Body of pancreas (tissue), 4 donors: ENCODE measurements around the gene THSD4. TPM values are rescaled to one million over a fixed set of nuclear protein-coding genes. Genes with fewer than 3 reads are reported as not detected.

Experiments used
- ATAC-seq: fragments of 150-250 bp; one replicate; pipeline ENCODE4 v1.9.1; 2016
- DNase-seq, 4 donors: peaks; one replicate each; pipeline ENCODE4 v3.0.0-alpha.2; 2019
- H3K27ac ChIP-seq, 4 donors: fragments of 200-600 bp; sonication (generic); 1 replicate in 3 of 4; 2 replicates in 1 of 4; pipeline versions ENCODE4 v1.5.1 to v1.6.1; 2016 to 2019; ENCODE audit warnings: mild to moderate bottlenecking in 1 of 4, mixed read lengths in 1 of 4, moderate library complexity in 1 of 4
- H3K27me3 ChIP-seq, 2 donors: fragments of 200-600 bp; sonication (generic); one replicate each; pipeline ENCODE4 v1.6.0; 2016; ENCODE audit warnings: mild to moderate bottlenecking in 1 of 2
- H3K36me3 ChIP-seq, 2 donors: fragments of 200-600 bp; sonication (generic); replicated peaks in 1 of 2; 2 replicates each; pipeline ENCODE4 v1.5.1; 2016; ENCODE audit warnings: low read depth in 2 of 2; ENCODE audit not compliant: insufficient read depth in 1 of 2
- H3K4me1 ChIP-seq: fragments of 200-600 bp; sonication (generic); one replicate; pipeline ENCODE4 v1.6.0; 2016
- H3K4me3 ChIP-seq, 2 donors: fragments of 200-600 bp; sonication (generic); 1 replicate in 1 of 2; 2 replicates in 1 of 2; pipeline ENCODE4 v1.5.1; 2016 to 2019
- H3K9me3 ChIP-seq, 3 donors: fragments of 200-600 bp; sonication (generic); 1 replicate in 2 of 3; 2 replicates in 1 of 3; pipeline ENCODE4 v1.5.1; 2016
- POLR2A ChIP-seq, 3 donors: fragments of 450-650 bp; IDR thresholded peaks; one replicate each; pipeline ENCODE4 v1.6.1; 2016; ENCODE audit warnings: antibody characterized with exemption in 3 of 3, mild to moderate bottlenecking in 2 of 3
- WGBS, 2 donors: methylation state at CpG; one replicate each; pipeline ENCODE4 v1.1.5; 2017; 5-methylcytosine and 5-hydroxymethylcytosine counted together
- intact Hi-C: fragments of 100-400 bp; cut with DNase I; formaldehyde crosslinking; loops from one replicate; pipeline ENCODE4 v1.15.1; 2023
- total RNA-seq, 2 donors: library from RNA; depleted of rRNA; stranded (reverse); fragments of >200 nt; gene quantifications; one replicate each; pipeline ENCODE4 v1.1.0, GENCODE V29; 2016
- TF ChIP-seq, protein P1 (sequence below), 7 experiments: fragments of 450-650 bp in 4 of 7; fragments of 200-600 bp in 3 of 7; sonication (generic) in 3 of 7; IDR thresholded peaks; one replicate each; pipeline ENCODE4 v1.5.1; 2016 to 2019; ENCODE audit warnings: antibody characterized with exemption in 7 of 7

THSD4 gene
- total RNA-seq, 2 donors from 2014 or later, result 12.9 to 16.1 TPM

DNA sequence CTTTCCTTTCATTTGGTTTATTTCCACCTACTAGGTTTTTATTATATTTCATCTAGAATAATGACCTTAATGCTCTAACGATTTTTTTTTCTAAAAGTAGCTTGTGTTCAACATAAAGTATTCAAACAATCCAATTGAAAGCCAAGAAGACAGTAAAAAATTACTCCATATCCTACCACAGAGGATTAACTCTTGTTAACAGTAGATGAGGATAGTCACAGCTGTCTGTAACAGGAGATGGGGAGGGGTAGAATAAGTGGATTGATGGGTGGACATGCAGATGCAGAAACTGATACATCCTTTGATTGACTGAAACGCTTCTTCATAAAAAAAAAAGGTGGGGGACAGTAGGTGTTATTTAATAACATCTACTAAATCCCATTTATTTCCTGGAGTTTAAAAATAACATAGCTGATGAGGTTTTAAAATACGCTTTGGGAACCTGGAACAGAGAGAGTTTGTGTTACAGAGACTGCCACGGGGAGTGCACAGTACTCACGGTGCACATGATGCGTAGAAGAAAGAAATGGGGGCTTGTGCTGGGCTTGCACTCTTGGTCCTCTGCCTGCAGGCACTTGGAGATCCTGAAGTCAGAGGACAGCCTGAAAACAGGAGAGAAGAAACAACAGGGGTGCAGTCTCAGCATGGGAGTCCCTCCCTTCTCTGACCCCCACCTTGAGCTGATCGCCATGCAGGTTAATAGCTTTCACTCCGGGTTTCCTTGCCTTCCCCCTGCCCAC is 226.7 kb downstream of the THSD4 start:
- peaks cover 0 to 1% of the 10 kb centered on the region in 2 donors for H3K27me3 ChIP-seq
- no peaks in the 10 kb centered on the region for H3K36me3 ChIP-seq
- no peaks in the 10 kb centered on the region for H3K4me1 ChIP-seq
- whole genome bisulfite sequencing, 2 donors, result 62% methylated on average over 8 of the region's 8 CpGs
- no peaks in the 10 kb centered on the region for H3K9me3 ChIP-seq
- ATAC-seq (no peak), DNase-seq (no peak)
- TF ChIP-seq, protein P1, sequence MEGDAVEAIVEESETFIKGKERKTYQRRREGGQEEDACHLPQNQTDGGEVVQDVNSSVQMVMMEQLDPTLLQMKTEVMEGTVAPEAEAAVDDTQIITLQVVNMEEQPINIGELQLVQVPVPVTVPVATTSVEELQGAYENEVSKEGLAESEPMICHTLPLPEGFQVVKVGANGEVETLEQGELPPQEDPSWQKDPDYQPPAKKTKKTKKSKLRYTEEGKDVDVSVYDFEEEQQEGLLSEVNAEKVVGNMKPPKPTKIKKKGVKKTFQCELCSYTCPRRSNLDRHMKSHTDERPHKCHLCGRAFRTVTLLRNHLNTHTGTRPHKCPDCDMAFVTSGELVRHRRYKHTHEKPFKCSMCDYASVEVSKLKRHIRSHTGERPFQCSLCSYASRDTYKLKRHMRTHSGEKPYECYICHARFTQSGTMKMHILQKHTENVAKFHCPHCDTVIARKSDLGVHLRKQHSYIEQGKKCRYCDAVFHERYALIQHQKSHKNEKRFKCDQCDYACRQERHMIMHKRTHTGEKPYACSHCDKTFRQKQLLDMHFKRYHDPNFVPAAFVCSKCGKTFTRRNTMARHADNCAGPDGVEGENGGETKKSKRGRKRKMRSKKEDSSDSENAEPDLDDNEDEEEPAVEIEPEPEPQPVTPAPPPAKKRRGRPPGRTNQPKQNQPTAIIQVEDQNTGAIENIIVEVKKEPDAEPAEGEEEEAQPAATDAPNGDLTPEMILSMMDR (IDR thresholded peaks at IDR 0.05), result no peak
- no peak overlapping the region for H3K27ac ChIP-seq
- no peak overlapping the region for H3K4me3 ChIP-seq
- intact Hi-C loops, result no loop called here

DNA sequence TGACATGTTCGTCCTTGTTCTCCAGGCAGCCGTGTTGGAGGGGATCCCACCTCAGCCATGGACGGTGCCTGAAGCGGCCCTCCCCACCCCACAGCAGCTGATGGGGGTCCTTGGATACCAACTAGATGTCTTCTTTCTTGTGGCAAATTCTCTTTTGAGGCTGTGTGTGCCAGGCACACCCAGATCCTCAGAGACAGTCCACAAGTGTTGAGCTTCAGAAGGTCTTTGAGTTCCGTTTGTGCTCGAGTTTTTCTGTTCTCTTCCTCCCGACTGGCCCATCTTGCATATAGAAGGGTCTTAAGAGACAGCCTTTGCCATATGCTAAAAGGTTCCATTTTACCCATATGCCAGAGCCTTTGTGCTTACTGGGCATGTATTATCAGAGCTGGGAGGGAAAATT is 227.4 kb downstream of the THSD4 start:
- H3K4me1 ChIP-seq, result no peaks in the 10 kb centered on the region
- no peaks in the 10 kb centered on the region for H3K36me3 ChIP-seq
- no peak overlapping the region for H3K4me3 ChIP-seq
- DNase-seq (no peak), ATAC-seq (no peak)
- TF ChIP-seq, protein P1 (IDR thresholded peaks at IDR 0.05), result no peak
- TF ChIP-seq POLR2A (IDR thresholded peaks at IDR 0.05), result no peak
- no peaks in the 10 kb centered on the region for H3K9me3 ChIP-seq
- intact Hi-C loops, result no loop called here
- 59 to 63% methylated on average over 6 to 7 of the region's 7 CpGs for WGBS, 2 donors
- no peak overlapping the region for H3K27ac ChIP-seq
- H3K27me3 ChIP-seq, result peaks cover 0 to 7% of the 10 kb centered on the region in 2 donors

DNA sequence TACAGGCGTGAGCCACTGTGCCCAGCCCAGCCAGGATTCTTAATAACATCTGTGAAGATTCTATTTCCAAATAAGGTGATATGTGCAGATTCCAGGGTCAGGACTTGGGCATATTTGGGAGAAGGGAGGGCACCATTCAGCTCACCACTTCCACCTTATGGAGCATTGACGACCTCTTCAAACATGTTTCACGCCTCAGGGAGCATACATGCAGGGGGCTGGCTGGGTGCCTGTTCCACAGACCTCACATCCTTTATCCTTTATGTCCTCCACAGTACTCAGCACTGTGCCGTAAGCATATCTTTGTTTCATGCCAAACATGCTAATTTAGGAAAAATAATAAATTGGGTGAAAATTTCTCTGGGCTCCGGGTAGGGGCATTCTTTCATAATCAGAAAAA is 229.0 kb downstream of the THSD4 start:
- H3K27ac ChIP-seq, result no peak overlapping the region
- TF ChIP-seq, protein P1 (IDR thresholded peaks at IDR 0.05), result no peak
- TF ChIP-seq POLR2A (IDR thresholded peaks at IDR 0.05), result no peak
- peaks cover 0 to 7% of the 10 kb centered on the region in 2 donors for H3K27me3 ChIP-seq
- no peaks in the 10 kb centered on the region for H3K4me1 ChIP-seq
- no peak overlapping the region for H3K4me3 ChIP-seq
- H3K36me3 ChIP-seq, result no peaks in the 10 kb centered on the region
- intact Hi-C loops, result no loop called here
- 79 to 86% methylated on average over 5 of the region's 5 CpGs for WGBS, 2 donors
- no peaks in the 10 kb centered on the region for H3K9me3 ChIP-seq
- ATAC-seq (no peak), DNase-seq (no peak)

DNA sequence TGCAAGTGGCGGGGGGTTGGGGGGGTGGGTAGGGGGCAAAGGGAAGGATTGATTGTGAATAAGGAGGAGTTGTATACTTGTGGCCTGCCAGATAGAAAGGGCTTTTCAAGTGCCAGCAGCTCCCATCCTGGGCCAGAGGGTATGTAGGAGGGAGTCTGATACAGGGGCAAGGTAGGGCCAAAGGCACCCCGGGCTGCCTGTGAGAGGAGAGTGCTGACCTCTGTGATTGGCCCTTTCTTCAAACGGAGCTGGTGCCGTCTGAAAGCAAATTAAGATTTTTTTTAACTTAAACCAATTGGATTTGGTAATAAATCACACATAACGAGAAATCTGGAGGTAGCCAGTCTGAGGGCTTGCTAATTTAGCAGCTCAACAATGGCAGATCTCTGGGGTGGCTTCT is 229.9 kb downstream of the THSD4 start:
- WGBS, 2 donors, result 48 to 50% methylated on average over 5 of the region's 5 CpGs
- peaks cover 0 to 7% of the 10 kb centered on the region in 2 donors for H3K27me3 ChIP-seq
- no peak overlapping the region for H3K4me3 ChIP-seq
- no peak overlapping the region for H3K27ac ChIP-seq
- no peak for ATAC-seq
- H3K36me3 ChIP-seq, result no peaks in the 10 kb centered on the region
- H3K9me3 ChIP-seq, result no peaks in the 10 kb centered on the region
- no peak for DNase-seq
- intact Hi-C loops, result no loop called here
- TF ChIP-seq, protein P1 (IDR thresholded peaks at IDR 0.05), result no peak
- TF ChIP-seq POLR2A (IDR thresholded peaks at IDR 0.05), result no peak
- H3K4me1 ChIP-seq, result no peaks in the 10 kb centered on the region

DNA sequence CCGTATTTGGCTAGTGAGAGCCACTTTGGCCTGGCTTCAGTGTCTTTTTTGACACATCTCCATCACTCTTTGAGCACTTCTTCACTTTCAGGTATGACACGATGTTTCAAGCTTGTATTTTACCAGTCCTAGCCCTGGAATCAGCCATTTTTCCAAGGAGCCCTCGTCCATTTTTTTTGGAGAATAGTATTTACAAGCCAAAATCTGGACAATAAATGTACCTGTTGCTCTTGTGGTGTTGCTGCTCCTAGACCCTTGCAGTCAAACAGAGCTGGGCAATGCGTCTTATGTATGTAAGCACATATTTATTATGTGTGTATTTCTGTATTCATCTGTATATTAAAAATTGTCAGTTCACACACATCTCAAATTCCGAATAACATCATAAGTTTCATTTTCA is 231.2 kb downstream of the THSD4 start:
- intact Hi-C loops, result no loop called here
- DNase-seq (no peak), ATAC-seq (no peak)
- no peaks in the 10 kb centered on the region for H3K36me3 ChIP-seq
- H3K4me3 ChIP-seq, result no peak overlapping the region
- H3K27me3 ChIP-seq, result peaks cover 0 to 7% of the 10 kb centered on the region in 2 donors
- H3K9me3 ChIP-seq, result no peaks in the 10 kb centered on the region
- no peak overlapping the region for H3K27ac ChIP-seq
- 69 to 81% methylated on average over 5 of the region's 5 CpGs for WGBS, 2 donors
- no peak for TF ChIP-seq POLR2A (IDR thresholded peaks at IDR 0.05)
- TF ChIP-seq, protein P1 (IDR thresholded peaks at IDR 0.05), result no peak
- no peaks in the 10 kb centered on the region for H3K4me1 ChIP-seq
